ENCODE measurements around the gene ARRDC5.
"Not testable (repeated sequence)": the region's sequence is repeated elsewhere in the genome, so short reads cannot be mapped to it uniquely, and the experiment has no call there.

DNA sequence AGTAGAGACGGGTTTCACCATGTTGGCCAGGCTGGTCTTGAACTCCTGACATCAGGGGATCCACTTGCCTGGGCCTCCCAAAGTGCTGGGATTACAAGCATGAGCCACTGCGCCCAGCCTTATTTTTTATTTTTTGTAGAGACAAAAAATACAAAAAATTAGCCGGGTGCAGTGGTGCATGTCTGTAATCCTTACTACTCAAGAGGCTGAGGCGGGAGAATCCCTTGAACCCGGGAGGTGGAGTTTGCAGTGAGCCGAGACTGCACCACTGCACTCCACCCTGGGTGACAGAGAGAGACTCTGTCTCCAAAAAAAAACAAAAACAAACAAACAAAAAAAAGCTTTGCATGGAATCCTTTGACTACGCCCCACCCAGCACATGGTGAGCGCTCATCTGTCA, 49.2 kb downstream of the ARRDC5 start:
- TF ChIP-seq, protein P1, sequence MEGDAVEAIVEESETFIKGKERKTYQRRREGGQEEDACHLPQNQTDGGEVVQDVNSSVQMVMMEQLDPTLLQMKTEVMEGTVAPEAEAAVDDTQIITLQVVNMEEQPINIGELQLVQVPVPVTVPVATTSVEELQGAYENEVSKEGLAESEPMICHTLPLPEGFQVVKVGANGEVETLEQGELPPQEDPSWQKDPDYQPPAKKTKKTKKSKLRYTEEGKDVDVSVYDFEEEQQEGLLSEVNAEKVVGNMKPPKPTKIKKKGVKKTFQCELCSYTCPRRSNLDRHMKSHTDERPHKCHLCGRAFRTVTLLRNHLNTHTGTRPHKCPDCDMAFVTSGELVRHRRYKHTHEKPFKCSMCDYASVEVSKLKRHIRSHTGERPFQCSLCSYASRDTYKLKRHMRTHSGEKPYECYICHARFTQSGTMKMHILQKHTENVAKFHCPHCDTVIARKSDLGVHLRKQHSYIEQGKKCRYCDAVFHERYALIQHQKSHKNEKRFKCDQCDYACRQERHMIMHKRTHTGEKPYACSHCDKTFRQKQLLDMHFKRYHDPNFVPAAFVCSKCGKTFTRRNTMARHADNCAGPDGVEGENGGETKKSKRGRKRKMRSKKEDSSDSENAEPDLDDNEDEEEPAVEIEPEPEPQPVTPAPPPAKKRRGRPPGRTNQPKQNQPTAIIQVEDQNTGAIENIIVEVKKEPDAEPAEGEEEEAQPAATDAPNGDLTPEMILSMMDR (IDR thresholded peaks at IDR 0.05) = not testable (repeated sequence)
- not testable (repeated sequence) for TF ChIP-seq POLR2A (IDR thresholded peaks at IDR 0.05)

Measured in body of pancreas (tissue), 4 donors.